Measurements from ENCODE around the gene PCDH19. TPM values are rescaled to one million over a fixed set of nuclear protein-coding genes. Genes with fewer than 3 reads are reported as not detected.

The PCDH19 gene
- total RNA-seq, 4 donors from 2014 or later: 0.62 to 1.7 (median 1.4) TPM

DNA sequence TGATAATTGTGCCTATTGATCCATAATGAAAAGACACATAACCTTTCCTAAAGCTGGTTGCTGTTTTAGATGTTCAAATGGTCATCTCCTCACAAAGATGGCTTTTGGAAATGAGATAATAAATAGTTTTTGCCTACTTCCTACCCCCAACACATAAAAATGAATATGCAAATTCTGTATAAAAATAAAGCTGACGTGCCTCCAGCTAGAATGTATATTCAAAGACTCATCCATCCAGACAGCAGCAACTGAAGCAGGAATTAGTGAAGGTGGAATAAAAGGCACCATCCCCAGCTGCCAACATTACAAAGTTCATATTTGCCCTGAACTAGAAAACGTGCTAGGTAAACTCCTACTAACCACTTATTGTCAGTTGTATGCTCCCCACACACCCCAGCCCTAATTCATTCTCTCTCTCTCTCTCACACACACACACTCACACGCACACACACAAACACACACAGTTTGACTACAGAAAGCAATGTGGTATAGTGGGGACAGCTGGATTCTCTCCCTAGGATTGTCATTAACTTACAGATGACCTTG lies 53.6 kb downstream of the PCDH19 start:
- no peak for TF ChIP-seq POLR2A (IDR thresholded peaks at IDR 0.05)
- TF ChIP-seq EP300 (IDR thresholded peaks at IDR 0.05): no peak
- TF ChIP-seq POLR2AphosphoS5 (IDR thresholded peaks at IDR 0.05): no peak
- TF ChIP-seq, protein P1, sequence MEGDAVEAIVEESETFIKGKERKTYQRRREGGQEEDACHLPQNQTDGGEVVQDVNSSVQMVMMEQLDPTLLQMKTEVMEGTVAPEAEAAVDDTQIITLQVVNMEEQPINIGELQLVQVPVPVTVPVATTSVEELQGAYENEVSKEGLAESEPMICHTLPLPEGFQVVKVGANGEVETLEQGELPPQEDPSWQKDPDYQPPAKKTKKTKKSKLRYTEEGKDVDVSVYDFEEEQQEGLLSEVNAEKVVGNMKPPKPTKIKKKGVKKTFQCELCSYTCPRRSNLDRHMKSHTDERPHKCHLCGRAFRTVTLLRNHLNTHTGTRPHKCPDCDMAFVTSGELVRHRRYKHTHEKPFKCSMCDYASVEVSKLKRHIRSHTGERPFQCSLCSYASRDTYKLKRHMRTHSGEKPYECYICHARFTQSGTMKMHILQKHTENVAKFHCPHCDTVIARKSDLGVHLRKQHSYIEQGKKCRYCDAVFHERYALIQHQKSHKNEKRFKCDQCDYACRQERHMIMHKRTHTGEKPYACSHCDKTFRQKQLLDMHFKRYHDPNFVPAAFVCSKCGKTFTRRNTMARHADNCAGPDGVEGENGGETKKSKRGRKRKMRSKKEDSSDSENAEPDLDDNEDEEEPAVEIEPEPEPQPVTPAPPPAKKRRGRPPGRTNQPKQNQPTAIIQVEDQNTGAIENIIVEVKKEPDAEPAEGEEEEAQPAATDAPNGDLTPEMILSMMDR (IDR thresholded peaks at IDR 0.05): no peak
- H3K4me1 ChIP-seq: no peaks in the 10 kb centered on the region
- no peak for ATAC-seq
- 49 to 54% methylated on average over 2 to 3 of the region's 3 CpGs for WGBS, 2 donors (ENCODE audit: low coverage in 1 of 2)
- H3K27me3 ChIP-seq: no peaks in the 10 kb centered on the region
- no peaks in the 10 kb centered on the region for H3K36me3 ChIP-seq
- no peak overlapping the region for H3K4me3 ChIP-seq
- no peak overlapping the region for H3K27ac ChIP-seq
- no peaks in the 10 kb centered on the region for H3K9me3 ChIP-seq

DNA sequence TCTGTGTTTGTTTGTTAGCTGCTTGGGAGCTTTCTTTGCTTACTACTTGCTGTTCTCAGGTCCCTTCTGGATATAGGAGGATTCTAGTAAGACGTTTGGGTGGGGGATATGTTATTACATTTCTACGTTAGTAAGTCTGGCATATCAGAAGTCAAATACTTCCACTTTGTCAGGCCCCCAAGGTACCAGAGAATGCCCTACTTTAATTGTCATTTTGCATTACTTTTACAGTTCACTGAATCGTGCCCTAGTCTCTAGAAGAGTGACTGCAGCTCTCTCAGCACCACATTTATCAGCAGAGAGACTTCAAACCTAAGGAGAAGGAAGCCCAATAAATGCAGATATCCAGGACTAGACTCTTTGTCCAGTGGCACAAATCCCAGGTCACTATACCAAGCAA lies 54.4 kb downstream of the PCDH19 start:
- H3K36me3 ChIP-seq: no peaks in the 10 kb centered on the region
- no peak overlapping the region for H3K27ac ChIP-seq
- no peaks in the 10 kb centered on the region for H3K27me3 ChIP-seq
- no peak overlapping the region for H3K4me3 ChIP-seq
- ATAC-seq: no peak
- H3K4me1 ChIP-seq: no peaks in the 10 kb centered on the region
- WGBS, 2 donors (ENCODE audit: low coverage in 1 of 2): 30 to 60% methylated on average over 1 to 3 of the region's 3 CpGs
- TF ChIP-seq EP300 (IDR thresholded peaks at IDR 0.05) (no peak), POLR2A (IDR thresholded peaks at IDR 0.05) (no peak), POLR2AphosphoS5 (IDR thresholded peaks at IDR 0.05) (no peak)
- TF ChIP-seq, protein P1 (IDR thresholded peaks at IDR 0.05): no peak
- H3K9me3 ChIP-seq: no peaks in the 10 kb centered on the region

DNA sequence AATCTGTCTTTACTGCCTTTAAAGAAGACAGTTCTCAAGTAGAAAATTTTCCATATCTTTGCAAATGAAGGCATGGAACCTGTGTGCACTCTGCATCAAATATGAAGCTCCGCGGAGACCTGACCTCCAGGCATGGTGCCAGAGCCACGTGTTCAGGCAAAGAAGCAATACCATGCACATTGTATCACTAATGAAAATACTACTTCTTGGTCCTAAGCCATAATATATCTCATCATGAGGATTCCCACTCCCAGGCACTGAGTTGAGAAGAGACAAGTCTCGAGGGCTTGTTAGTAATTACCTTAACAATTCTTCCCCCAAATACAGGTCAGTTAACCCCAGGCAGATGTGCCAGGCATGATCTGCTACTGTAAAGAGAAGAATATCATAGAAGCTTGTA lies 56.7 kb downstream of the PCDH19 start:
- Histone ChIP-seq H3K27ac (no peak overlapping the region), H3K27me3 (no peaks in the 10 kb centered on the region), H3K36me3 (no peaks in the 10 kb centered on the region), H3K4me1 (no peaks in the 10 kb centered on the region), H3K4me3 (no peak overlapping the region), H3K9me3 (no peaks in the 10 kb centered on the region)
- ATAC-seq: no peak
- no peak for TF ChIP-seq POLR2AphosphoS5 (IDR thresholded peaks at IDR 0.05)
- TF ChIP-seq, protein P1 (IDR thresholded peaks at IDR 0.05): no peak
- no peak for TF ChIP-seq POLR2A (IDR thresholded peaks at IDR 0.05)
- TF ChIP-seq EP300 (IDR thresholded peaks at IDR 0.05): no peak
- 59% methylated on average over 4 of the region's 4 CpGs; no CpG with 5 or more reads in 1 of the 2 donors for WGBS, 2 donors (ENCODE audit: low coverage in 1 of 2)

DNA sequence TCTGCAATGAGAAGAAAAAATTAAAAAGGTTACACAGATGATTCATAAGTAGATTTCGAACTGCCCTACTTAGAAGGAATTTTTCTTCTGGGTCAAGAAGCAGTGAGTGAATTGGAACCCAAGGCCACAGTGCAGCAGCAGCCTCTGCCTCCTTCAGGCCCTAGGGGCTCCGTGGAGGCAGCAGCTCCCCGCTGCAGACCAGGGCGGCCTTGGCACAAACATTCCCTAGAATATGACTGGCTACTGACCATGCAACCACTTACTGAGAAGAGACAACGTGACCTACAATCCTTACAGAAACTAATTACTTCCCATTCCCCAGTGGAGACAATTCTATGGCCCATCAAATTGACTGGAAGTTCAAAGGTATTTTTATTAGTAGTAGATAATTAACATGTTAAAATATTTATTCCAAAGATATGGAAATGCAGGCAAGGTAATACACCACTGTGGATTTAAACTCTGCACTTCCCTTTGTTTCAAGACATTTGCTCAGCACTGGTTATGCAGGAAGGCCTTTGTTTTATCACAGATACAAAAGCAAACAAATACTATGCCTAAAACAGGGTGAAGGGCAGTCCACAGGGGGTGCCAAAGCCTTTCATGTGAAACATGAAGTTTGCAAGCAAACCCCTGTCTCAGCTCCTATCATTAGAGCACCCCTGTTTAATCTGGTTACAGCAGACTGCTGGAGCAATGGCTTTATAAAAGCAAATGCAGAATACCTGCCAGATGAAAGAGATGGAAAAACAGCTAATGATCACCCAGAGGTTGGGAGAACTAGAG lies 59.2 kb downstream of the PCDH19 start:
- TF ChIP-seq, protein P1 (IDR thresholded peaks at IDR 0.05): no peak
- no peak for TF ChIP-seq POLR2A (IDR thresholded peaks at IDR 0.05)
- no peak for TF ChIP-seq EP300 (IDR thresholded peaks at IDR 0.05)
- no peak for TF ChIP-seq POLR2AphosphoS5 (IDR thresholded peaks at IDR 0.05)
- Histone ChIP-seq H3K36me3 (no peaks in the 10 kb centered on the region), H3K4me3 (no peak overlapping the region), H3K27ac (no peak overlapping the region), H3K27me3 (no peaks in the 10 kb centered on the region), H3K4me1 (no peaks in the 10 kb centered on the region), H3K9me3 (no peaks in the 10 kb centered on the region)
- no peak for ATAC-seq
- 38 to 100% methylated on average over 1 of the region's 5 CpGs for WGBS, 2 donors (ENCODE audit: low coverage in 1 of 2)

DNA sequence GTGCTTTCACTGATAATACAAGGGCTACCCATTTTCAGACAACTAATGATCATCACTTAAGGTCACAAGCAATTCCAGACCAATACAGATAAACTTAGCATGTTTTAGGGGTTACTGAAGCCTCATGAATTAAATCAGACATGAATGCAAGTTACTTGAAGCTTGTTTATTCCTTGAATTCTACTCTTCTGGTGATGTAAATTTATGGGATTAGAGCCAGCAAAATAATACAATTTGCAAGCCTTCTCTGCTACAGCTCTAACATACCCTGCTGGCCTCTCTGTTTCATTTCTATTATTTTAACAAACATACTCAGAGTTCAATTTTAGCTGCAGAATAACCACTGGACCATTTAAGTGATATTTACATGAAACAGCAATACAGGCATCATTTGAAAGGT lies 60.7 kb downstream of the PCDH19 start:
- H3K4me3 ChIP-seq: no peak overlapping the region
- H3K27ac ChIP-seq: no peak overlapping the region
- H3K9me3 ChIP-seq: no peaks in the 10 kb centered on the region
- ATAC-seq: no peak
- no peaks in the 10 kb centered on the region for H3K4me1 ChIP-seq
- H3K36me3 ChIP-seq: no peaks in the 10 kb centered on the region
- TF ChIP-seq, protein P1 (IDR thresholded peaks at IDR 0.05): no peak
- no peak for TF ChIP-seq EP300 (IDR thresholded peaks at IDR 0.05)
- no peak for TF ChIP-seq POLR2A (IDR thresholded peaks at IDR 0.05)
- no peak for TF ChIP-seq POLR2AphosphoS5 (IDR thresholded peaks at IDR 0.05)
- H3K27me3 ChIP-seq: no peaks in the 10 kb centered on the region
